ENCODE data around the gene RNU5B-1.

The RNU5B-1 gene

DNA sequence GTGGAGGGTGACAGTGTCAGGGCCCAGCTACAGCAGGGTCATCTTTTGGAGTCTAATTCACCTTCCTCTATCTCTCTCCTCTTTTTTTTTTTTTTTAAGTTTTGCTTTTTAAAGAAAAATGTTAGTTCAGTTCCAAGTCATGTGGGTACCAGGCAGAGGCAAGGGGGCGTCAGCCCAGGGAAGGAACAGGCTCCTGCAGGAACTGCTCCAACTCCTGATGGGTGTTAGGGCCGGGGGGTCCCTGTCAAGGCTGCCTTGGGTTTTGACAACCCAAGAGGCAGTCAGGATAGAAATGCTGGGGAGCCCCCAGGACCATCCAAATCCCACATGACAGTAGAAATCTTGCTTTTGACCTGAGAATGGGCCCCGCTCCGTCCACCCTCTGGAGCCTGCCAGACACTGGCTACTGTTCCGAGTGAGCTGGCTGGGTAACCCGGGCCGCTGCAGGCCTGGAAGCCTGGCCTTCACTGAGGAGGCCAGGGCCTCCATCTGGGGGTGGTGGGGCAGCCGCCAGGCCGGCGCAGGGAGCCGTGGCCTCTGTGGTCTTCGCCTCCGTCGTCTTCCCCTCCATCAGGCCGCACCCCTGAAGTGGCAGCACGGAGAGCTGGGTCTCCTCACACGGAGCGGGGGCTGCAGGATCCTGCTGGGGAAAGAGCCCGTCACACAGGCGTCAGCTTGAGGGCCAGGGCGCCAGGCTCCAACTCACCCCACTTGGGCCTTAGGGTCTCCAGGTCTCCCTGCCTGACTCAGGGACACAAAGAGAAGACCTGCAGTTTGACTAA is 24.2 kb downstream of the RNU5B-1 start:
- DNase-seq (ENCODE audit: low read depth) = no peak

DNA sequence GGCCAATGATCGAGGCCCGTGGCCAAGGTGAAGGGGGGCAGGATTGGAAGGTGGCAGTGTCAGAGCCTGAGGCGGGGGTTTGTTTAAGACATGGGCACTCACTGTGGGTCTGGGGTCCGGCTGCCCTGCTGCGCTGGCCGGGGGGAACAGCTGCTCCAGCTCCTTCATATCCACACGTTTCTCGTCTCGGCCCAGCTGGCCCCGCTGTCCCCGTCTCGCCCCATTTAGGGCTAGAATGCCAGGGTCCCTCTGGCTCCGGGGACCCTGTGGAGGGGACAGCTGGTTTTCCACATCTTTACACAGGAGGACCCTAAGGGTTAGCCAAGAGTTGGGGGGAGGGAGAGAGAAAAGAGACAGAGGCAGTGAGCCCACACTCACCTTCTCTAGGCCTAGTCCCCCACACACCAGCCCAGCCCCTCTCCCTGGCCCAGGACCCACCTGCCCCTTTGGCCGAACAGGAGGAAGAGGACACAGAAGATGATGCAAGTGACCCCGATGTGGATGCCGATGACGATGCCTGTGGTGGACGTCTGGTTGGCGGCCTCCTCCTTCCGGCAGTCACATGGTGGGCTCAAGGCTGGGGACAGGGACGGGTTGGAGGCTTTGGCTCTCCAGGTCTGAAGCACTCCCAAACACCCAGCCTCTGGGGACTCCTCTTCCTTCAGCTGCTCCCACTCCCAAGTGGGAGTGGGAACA is 25.0 kb downstream of the RNU5B-1 start:
- DNase-seq (ENCODE audit: low read depth) = no peak

DNA sequence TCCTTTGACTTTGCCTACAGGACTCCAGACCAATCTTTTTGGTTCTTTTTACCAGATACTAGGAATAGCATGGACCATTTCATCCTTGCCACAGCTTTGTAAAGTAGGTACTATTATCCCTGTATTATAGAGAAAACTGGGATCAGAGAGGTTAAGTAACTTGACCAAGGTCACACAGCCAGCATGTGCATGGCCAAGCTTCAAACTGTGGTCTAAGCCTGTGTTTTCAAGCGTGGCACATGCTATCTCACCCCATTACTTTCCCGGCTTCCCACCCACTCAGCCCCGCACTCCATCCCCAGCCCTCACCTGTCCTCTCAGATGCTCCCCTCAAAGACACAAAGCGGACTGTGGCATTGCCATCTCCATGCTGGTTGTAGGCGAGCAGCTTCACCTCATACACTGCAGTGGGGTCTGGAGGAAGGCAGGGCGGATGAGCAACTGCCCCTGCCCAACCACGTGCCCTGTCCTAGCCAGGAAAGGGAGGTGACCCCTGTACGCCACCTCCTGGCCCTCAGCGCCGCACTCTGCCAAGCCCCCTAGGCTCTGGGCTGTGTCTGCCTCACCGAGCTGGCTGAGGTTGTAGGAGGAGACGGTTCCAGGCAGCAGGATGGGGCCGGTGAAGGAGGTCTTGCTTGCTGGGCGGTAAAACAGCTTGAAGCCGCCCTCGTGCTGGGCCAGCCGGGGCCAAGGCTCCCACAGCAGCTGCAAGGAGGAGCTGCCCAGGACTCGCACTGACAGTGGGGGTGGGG is 25.7 kb downstream of the RNU5B-1 start:
- DNase-seq (ENCODE audit: low read depth) = no peak

DNA sequence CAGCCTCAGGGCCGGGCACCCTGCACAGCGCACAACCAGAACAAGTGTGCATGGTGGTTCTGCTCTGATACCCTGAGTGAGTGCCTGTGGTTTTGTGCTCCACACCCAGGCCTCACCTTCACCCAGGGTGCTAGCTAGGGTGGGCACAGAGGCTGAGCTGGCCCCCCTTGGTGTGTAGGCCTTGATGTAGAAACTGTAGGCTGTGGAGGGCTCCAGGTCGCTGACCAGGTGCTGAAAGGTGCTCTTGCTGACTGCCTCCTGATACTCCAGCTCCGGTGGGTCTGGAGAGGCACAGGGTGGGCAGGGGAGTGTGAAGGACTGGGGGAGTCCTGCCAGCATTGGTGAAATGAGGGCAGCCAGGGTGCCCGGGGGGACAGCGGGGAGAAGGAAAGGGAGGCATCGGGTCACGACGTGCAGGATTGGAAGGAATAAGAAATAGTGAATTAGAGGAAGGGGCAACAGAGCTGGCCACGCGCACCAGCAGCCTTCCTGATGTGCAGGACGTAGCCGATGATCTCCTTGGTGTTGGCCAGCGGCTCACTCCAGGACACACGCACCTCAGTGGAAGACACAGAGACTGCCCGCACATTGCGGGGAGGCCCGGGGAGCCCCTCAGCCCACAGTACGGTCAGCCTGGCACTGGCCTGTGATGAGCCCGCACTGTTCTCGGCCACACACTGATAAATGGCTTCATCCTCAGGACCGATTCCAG is 26.6 kb downstream of the RNU5B-1 start:
- DNase-seq (ENCODE audit: low read depth) = no peak

DNA sequence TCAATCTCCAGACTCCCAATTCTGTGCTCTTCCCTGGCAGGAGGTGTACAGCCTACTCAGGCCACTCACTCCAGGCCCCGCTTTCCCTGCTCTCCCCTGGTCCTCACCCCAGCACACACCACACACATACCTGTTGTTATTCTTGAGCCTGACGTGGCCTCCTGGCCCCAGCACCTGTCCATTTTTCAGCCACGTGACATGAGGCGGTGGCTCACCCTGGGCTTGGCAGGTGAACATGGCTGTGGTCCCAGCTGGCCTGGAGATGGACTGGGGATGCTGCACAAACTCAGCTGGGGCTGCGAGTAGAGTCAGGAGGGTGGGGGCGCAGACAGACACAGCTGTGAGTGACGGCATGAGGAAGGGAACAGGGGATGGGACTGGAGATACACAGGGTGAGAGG is 27.3 kb downstream of the RNU5B-1 start:
- DNase-seq (ENCODE audit: low read depth) = no peak

DNA sequence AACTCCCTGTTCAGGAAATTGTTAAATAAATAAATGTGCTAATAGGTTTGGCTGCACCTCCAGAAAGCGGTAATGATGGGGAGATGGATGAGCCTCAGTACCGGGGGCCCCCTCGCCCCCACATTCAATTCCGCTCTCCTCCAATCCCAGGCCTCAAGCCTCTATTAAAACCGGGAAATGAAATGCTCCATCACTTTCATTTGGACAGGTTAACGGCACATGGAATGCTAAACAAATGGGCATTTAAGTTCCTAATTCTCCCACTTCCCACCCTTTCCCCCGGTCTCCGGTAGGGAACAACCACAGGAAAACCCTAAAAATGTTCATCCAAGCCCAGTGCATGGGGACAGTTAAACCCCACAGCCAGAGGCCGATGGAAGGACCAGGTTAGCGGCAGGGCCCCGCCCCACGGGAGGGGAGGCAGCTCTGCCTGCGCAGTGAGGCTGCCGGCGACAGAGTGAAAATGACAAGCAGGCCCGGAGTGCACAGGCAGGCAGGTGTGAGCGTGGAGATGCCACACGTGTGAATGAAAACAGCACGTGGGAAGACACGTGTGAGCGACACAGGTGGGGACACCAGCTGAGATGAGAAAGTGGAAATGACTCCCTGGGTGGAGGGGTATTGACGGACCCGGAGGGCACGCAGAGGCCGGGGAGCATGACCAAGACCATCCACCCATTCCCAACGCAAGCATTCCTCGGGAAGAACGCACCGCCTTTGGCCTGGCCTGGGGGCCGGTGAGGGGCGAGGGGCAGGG is 28.1 kb downstream of the RNU5B-1 start:
- DNase-seq (ENCODE audit: low read depth) = no peak

DNA sequence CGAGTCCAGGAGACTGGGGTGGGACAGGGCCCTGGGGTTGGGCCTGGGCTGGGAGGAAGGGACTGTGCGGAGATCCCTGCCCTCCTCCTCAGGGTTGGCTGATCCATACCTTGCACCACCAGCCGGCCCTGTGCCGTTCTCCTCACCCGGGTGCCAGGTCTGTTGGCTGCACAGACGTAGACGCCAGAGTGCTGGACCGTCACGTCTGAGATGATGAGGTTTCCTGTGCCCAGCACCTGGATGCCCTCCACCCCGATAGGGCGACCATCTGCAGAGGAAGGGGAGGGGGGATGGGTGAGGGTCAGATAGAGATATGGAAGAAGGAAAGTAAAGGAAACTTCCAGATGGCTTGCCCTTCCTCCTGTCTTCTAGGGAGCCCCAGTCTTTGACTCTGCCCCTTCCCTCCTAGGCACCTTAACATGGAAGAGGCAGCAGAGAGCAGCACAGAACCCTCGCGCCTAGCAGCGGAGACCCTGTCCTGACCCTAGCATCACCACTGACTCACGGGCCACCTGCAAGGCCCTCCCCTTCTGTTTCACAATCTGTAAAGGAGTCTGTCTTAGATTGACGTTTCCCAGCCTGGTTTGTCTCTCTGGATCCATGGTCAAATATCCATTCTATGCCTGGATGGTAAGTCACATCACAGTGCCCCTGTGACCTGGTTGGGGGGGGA is 28.8 kb downstream of the RNU5B-1 start:
- no peak for DNase-seq (ENCODE audit: low read depth)

DNA sequence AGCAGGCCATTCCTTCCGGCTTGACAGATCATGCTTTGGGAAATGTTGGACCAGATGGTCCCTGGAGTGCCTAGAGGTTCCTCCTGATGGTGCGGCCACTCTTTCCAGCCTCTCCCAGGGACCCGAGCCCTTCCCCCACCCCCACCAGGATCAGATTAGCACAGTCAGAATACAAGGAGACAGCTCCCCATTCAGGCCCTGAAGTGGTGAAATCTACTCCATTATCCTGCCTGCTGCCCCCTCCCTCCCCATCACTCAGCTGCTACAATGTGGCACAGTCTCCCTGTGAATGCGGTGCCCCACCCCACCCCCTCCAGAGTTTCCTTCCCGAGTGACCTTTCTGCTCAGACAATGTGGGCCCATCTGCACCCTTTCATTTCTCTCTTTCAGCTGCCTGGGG is 29.4 kb downstream of the RNU5B-1 start:
- no peak for DNase-seq (ENCODE audit: low read depth)

DNA sequence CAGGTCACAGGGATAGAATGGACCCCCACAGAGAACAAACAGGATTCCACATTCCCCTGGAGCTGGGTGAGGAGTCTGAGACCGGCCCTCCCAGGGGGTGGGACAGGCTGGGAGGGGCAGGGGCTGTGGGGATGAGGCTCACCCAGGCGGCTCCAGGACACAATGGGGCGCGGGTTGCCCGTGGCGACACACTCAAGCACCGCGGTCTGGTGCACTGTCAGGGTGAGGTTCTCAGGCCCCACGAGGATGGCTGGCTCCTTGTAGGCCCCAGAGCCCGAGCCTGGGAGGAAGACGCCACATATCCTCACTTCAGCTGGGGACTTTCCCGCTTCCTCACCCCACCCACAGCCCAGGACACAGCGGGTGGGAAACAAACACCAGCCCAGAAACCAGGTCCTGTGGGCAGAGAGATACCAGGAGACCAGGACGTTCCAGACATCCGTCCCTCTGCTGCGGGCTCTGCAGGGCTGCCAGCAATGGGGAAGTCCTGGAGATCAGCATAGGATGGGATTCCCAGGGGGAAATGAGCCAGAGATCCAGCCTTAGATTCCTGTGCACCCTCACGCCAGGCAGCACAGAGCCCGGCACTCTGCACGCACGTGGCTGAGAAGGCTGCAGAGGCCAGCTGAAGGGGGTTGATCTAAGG is 30.2 kb downstream of the RNU5B-1 start:
- no peak for DNase-seq (ENCODE audit: low read depth)

DNA sequence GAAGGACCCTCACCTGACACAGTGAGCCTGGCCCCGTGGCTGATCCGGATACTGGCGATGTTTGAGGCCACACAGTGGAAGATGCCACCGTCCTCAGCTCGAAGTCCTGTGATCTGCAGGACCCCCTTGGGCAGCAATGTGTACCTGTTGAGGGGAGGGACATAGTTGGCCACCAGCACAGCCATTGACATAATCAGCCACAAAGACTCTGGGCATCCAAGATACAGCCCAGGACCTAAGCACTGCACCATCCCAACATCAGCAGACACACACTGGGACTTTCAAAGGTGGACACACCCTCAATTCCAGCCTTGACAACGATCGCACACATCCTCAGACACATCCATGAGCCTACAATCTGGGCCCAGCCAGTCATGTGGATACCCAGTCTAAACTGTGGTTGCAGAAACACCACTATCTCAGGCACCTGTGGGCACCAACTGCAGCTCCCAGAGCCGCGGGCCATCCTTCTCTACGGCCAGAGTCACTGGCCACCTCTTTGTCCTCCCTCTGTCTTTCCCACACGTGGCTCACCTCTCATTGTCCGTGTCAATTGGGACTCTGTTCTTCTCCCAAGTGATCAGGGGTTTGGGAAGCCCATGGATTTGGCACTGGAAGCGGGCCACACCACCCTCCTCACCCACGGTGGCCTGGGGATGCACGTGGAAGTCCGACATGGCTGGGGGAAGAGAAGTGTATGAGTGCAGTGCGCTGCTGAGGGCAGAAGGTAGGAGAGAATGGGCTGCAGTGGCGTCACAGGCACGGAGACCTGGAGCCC is 31.0 kb downstream of the RNU5B-1 start:
- no peak for DNase-seq (ENCODE audit: low read depth)

DNA sequence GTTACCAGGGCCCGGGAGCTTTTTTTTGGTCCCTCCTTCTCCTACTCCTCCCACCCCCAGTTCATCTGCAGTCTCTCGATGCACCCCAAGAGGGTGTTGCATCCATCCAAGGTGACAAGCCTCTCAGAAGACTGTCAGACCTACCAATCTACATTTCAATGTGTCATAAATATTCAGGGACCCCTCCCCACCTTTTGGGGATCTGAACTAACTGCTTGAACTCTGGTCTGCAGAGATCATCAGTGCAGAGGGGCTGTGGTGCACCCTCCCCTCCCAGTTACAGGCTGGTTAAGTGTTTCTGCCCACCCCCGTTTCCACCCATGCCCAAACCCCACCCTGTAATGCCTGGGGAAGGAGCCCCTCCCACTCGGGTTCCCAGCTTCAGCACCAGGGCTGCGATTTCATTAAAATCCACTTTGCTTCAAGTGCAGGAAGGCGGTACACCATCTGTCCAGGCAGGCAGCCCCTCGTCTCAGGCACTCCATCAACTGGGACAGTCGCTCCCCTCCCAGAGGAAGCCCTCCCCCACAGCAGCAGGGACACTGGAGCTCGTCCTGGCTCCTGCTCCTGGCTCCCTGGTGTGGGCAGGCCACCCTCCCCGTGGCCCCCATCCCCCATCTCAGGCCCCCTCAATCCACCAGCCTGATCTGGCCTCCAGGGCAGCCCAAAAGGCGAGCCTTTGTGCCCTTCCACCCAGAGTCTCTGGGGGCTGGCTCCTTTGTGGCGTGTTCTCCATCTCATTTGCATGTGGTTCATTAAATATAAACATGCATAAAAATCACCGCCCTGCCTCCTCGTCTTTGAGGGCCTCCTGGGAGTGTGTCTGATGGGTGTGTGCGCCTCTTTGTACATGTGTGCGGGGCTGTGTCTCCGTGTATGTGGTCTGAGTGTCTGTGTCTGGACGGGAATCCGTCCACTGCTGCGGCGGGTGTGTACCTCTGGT is 32.3 kb downstream of the RNU5B-1 start:
- DNase-seq (ENCODE audit: low read depth) = no peak

DNA sequence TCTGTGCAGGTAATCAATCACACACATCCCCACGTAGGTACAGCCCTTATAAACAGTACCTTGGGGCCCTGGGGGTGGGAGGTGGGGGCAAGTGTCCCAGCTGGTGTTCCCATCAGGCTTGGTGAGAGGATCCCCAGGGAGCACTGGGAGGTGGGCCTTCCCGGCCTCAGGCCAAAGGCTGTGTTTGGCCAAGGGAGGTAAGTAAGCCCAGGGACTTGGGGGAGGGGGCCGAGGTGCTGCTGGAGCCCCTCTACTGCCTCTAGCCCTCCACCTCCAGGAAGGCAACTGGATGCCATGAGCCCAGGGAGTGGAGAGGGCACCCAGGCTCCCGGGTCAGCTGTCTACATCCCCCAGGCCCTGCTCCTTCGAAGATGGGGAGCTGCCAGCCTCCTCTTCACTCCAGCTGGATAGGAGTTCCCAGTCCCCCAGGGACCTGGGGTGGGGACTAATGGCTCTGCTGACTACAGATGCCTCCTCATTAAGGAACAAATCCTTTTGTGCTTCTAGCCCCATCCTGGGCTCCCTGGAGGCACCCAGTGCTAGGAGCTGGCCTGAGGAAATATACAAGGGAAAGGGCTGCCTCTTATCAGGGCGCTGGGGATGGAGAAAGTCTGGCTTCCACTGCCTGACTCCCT is 33.1 kb downstream of the RNU5B-1 start:
- DNase-seq (ENCODE audit: low read depth) = no peak

DNA sequence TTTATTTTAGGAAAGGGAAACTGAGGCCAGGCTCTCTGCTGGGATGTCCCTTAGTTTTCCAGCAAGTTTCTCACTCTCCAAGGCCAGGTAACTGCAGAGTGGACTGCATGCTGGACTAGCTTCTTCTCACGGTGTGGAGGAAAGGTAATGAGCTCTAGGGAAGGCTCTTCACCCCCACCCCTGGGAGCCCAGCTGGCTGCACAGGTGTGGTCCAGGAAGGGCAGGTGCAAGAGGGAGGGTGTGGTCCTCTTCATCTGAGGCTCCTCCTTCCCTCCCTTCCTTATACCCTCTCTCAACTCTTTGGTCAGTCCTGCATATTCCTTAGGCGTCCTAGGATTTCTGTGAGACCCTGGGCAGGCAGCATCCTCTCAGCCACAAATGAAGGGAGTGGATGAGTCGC is 33.9 kb downstream of the RNU5B-1 start:
- DNase-seq (ENCODE audit: low read depth) = no peak

DNA sequence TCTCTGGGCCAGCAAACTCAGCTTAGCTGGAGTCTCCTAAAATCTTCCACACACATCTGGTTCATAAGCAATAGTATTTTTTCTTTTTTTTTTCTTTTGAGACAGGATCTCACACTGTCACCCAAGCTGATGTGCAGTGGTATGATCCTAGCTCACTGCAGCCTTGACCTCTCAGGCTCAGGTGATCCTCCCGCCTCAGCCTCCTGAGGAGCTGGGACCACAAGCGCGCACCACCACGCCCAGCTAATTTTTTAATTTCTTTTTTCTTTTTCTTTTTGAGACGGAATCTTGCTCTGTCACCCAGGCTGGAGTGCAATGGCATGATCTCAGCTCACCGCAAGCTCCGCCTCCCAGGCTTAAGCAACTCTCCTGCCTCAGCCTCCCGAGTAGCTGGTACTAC is 34.3 kb downstream of the RNU5B-1 start:
- no peak for DNase-seq (ENCODE audit: low read depth)

DNA sequence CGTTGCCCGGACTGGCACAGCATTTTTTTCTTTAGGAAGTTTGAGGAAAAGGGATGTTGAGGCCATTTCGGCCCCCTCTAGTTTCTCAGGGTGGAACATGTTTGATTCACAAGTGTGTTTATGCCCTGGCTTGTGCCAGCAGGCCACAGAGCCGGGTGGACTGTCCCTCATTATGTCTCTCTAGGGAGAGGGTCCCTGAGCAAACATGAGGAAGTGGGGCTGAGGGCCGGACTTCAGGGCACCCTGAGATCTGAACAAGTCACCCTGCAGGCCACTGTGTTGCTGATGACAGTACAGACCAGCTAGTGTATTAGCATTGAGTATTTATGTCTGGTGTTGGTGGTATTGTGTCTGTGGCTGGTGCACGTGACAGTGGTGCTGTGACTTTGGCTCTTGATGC is 34.9 kb downstream of the RNU5B-1 start:
- DNase-seq (ENCODE audit: low read depth) = no peak

DNA sequence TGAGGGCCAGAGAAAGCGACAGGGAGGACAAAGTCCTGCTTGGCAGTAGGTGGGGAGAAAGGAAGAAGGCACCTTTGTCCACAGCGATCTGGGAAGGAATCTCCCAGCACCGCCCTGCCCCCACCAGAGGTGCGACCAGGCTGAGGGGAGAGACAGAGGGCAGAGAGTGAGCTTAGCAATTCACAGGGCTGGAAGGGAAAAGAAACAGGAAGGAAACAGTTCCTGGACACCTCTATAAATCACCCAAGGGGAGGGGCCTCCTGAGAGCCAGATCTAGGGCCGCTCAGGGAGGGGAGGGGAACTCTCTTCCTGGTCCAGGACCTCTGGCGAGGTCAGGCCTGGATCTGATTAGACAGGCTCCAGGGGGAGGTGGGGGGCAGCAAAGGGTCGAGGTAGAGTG is 35.4 kb downstream of the RNU5B-1 start:
- DNase-seq (ENCODE audit: low read depth) = no peak

DNA sequence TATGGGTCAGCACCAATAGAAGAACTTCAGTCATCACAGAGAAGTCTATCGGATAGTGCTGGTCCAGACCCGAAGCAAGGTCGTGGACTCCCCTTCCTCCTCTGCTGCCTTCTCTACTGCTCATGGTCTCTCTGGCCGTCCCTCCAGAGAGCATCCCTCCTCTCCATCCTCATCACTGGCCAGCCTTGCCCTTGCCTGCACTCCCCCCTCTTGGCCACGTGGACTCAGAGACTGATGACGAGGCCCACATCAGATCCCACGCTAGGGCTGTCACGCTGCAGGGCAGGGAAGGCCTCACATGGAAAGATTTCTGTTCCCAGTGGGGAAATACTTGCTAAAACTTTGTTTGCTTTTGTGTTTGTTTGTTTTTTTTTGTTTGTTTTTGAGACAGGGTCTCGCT is 38.0 kb downstream of the RNU5B-1 start:
- DNase-seq (ENCODE audit: low read depth) = no peak

DNA sequence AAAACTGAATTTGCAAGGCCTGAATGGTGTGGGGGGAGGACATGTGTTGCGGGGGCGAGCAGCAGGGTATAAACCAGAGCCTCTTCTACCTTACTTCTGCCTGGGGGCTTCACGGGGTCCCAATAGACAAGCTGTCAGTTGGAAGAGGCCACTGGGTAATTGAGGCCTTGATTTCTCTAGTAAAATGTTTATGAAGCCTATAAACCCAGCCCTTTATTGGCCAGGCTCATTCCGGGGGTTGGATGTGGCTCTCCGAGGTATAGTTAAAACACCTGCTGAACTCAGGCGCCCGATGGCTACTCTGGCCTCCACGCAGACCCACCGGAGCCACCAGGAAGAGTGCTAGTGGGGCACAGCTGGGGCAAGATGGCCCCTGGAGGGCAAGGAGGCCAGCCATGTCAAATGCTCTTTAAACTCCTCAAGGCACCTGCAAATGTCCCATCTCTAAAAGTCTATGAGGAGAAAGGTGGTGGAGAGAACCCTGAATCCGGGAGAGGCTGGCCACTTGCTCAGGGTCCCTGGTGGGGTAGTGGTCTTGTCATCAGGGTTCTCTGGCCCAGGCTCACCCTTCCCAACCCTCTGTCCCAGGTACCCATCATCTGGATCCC is 39.0 kb downstream of the RNU5B-1 start:
- no peak for DNase-seq (ENCODE audit: low read depth)

Data from stimulated activated CD8-positive, alpha-beta memory T cell treated with anti-CD3 and anti-CD28 coated beads, Interleukin-12 subunit alpha, Interleukin-12 subunit beta, amount 100 ng/mL, for 4 hours (primary cell).